ENCODE measurements around the gene SH3YL1.

- TF ChIP-seq GABPA (IDR thresholded peaks at IDR 0.05 in 1 of 2, conservative IDR thresholded peaks at IDR 0.05 in 1 of 2) (no peak), CTCF (IDR thresholded peaks at IDR 0.05; ENCODE audit: low read depth, low read length, missing input control) (no peak)
Measured at GRCh38 chr2:169741-170140, 94.1 kb downstream of the SH3YL1 start.

All from liver (tissue), 3 donors.